Measurements from ENCODE around the gene BAIAP2. TPM values are rescaled to one million over a fixed set of nuclear protein-coding genes. Genes with fewer than 3 reads are reported as not detected.

Gene BAIAP2
- polyA plus RNA-seq, 3 donors = 8.6 to 17.0 (median 11.2) TPM

- H3K36me3 ChIP-seq (replicated peaks in 1 of 2; ENCODE audit: control insufficient read depth in 1 of 2, insufficient read depth in 2 of 2, low read length in 2 of 2) = no peaks in the 10 kb centered on the region
- H3K27ac ChIP-seq (ENCODE audit: low read depth in 1 of 2, low read length in 2 of 2) = no peak overlapping the region
- no peaks in the 10 kb centered on the region for H3K9me3 Mint-ChIP-seq
- no peak overlapping the region for H2AFZ ChIP-seq (ENCODE audit: insufficient read depth, low read depth, low read length, poor library complexity, severe bottlenecking)
- 69% methylated on average over 4 of the region's 22 CpGs for WGBS (ENCODE audit: insufficient coverage)
- peaks cover 0 to 2% (median 0%) of the 10 kb centered on the region in 3 donors for H3K27me3 Mint-ChIP-seq (ENCODE audit: low read depth in 3 of 3)
- H4K20me1 ChIP-seq (ENCODE audit: insufficient read depth, low read length) = no peaks in the 10 kb centered on the region
- H3K4me1 ChIP-seq (ENCODE audit: control insufficient read depth in 1 of 2, insufficient read depth in 2 of 2, low read length in 2 of 2) = no peaks in the 10 kb centered on the region
- no peaks in the 10 kb centered on the region for H3K79me2 ChIP-seq (ENCODE audit: insufficient read depth, low read length)
- no peak overlapping the region for H3K4me3 Mint-ChIP-seq
- no peak for DNase-seq
- H3K27ac Mint-ChIP-seq = no peak overlapping the region
- no peaks in the 10 kb centered on the region for H3K27me3 ChIP-seq (ENCODE audit: control insufficient read depth in 2 of 2, insufficient read depth in 2 of 2, low read length in 2 of 2)
- no peaks in the 10 kb centered on the region for H3K36me3 Mint-ChIP-seq
- TF ChIP-seq CTCF (IDR thresholded peaks at IDR 0.05) = no peak
- H3K4me3 ChIP-seq (replicated peaks in 1 of 3; ENCODE audit: low read depth in 2 of 3, low read length in 3 of 3) = no peak overlapping the region
- no peak overlapping the region for H3K9ac ChIP-seq (ENCODE audit: insufficient read depth, low read length, poor library complexity, severe bottlenecking)
- H3K4me2 ChIP-seq (replicated peaks; ENCODE audit: extremely low read depth, low read length, poor library complexity, severe bottlenecking) = no peak overlapping the region
- intact Hi-C loops (cut with micrococcal nuclease) = loop anchor here (10.0 kb wide), 1 partner anchor 685 kb away; no protein-coding TSS in a partner anchor
- H3K9me3 ChIP-seq (replicated peaks in 1 of 2; ENCODE audit: control insufficient read depth in 1 of 2, insufficient read depth in 1 of 2, low read length in 2 of 2) = no peaks in the 10 kb centered on the region
- H3K4me1 Mint-ChIP-seq = no peaks in the 10 kb centered on the region
These were observed 75.0 kb downstream of the BAIAP2 start for GRCh38 chr17:81109957-81110356.

GRCh38 chr17:81110488-81111040 is 75.6 kb downstream of the BAIAP2 start:
- Histone ChIP-seq H3K9ac (ENCODE audit: insufficient read depth, low read length, poor library complexity, severe bottlenecking) (no peak overlapping the region), H3K4me2 (replicated peaks; ENCODE audit: extremely low read depth, low read length, poor library complexity, severe bottlenecking) (no peak overlapping the region), H3K27me3 (ENCODE audit: control insufficient read depth in 2 of 2, insufficient read depth in 2 of 2, low read length in 2 of 2) (no peaks in the 10 kb centered on the region), H3K27ac (ENCODE audit: low read depth in 1 of 2, low read length in 2 of 2) (no peak overlapping the region), H3K4me3 (replicated peaks in 1 of 3; ENCODE audit: low read depth in 2 of 3, low read length in 3 of 3) (no peak overlapping the region), H4K20me1 (ENCODE audit: insufficient read depth, low read length) (no peaks in the 10 kb centered on the region), H3K79me2 (ENCODE audit: insufficient read depth, low read length) (no peaks in the 10 kb centered on the region), H3K9me3 (replicated peaks in 1 of 2; ENCODE audit: control insufficient read depth in 1 of 2, insufficient read depth in 1 of 2, low read length in 2 of 2) (no peaks in the 10 kb centered on the region), H2AFZ (ENCODE audit: insufficient read depth, low read depth, low read length, poor library complexity, severe bottlenecking) (no peak overlapping the region), H3K36me3 (replicated peaks in 1 of 2; ENCODE audit: control insufficient read depth in 1 of 2, insufficient read depth in 2 of 2, low read length in 2 of 2) (no peaks in the 10 kb centered on the region), H3K4me1 (ENCODE audit: control insufficient read depth in 1 of 2, insufficient read depth in 2 of 2, low read length in 2 of 2) (no peaks in the 10 kb centered on the region)
- no peaks in the 10 kb centered on the region for H3K36me3 Mint-ChIP-seq
- no peaks in the 10 kb centered on the region for H3K4me1 Mint-ChIP-seq
- DNase-seq = no peak
- H3K27me3 Mint-ChIP-seq (ENCODE audit: low read depth in 3 of 3) = peaks cover 0 to 2% (median 0%) of the 10 kb centered on the region in 3 donors
- no peak overlapping the region for H3K4me3 Mint-ChIP-seq
- no peaks in the 10 kb centered on the region for H3K9me3 Mint-ChIP-seq
- TF ChIP-seq CTCF (IDR thresholded peaks at IDR 0.05) = no peak
- H3K27ac Mint-ChIP-seq = peak overlapping the region in 1 of 7 donors; percentile 45
- 92% methylated on average over 28 of the region's 30 CpGs for WGBS (ENCODE audit: insufficient coverage)
- intact Hi-C loops (cut with micrococcal nuclease) = no loop called here
